HG02981 (cell line): ENCODE results near the gene WFDC12.
"Not testable (repeated sequence)": the region's sequence is repeated elsewhere in the genome, so short reads cannot be mapped to it uniquely, and the experiment has no call there.

ENCODE experiments used
- ATAC-seq: cut with Tn5 transposase; IDR thresholded peaks from one replicate; pipeline ENCODE4 v1.9.1; 2021; ENCODE audit warnings: mild to moderate bottlenecking, moderate library complexity; ENCODE audit not compliant: unreplicated experiment

WFDC12 gene

GRCh38 chr20:45124365-45124764, at the start of gene WFDC12:
WFDC12 (minus strand) TSS chr20:45124465; CDS start chr20:45124447, 18 bp downstream.
- ATAC-seq = no peak

GRCh38 chr20:45173522-45173921, 49.3 kb upstream of the WFDC12 start:
- ATAC-seq = no peak

GRCh38 chr20:45164906-45165305, 40.6 kb upstream of the WFDC12 start:
- no peak for ATAC-seq

- no peak for ATAC-seq
Observed at GRCh38 chr20:45163083-45163803, 39.0 kb upstream of the WFDC12 start.

- ATAC-seq = no peak
Observed at GRCh38 chr20:45157962-45158361, 33.7 kb upstream of the WFDC12 start.

- no peak for ATAC-seq
Observed at GRCh38 chr20:45156713-45157112, 32.4 kb upstream of the WFDC12 start.

GRCh38 chr20:45154794-45155193, 30.5 kb upstream of the WFDC12 start:
- ATAC-seq = not testable (repeated sequence)

GRCh38 chr20:45154183-45154582, 29.9 kb upstream of the WFDC12 start:
- ATAC-seq = no peak

GRCh38 chr20:45153752-45154151, 29.5 kb upstream of the WFDC12 start:
- no peak for ATAC-seq

GRCh38 chr20:45153147-45153546, 28.9 kb upstream of the WFDC12 start:
- ATAC-seq = no peak

GRCh38 chr20:45152405-45152804, 28.1 kb upstream of the WFDC12 start:
- no peak for ATAC-seq

GRCh38 chr20:45149062-45149461, 24.8 kb upstream of the WFDC12 start:
- no peak for ATAC-seq

GRCh38 chr20:45140836-45141235, 16.6 kb upstream of the WFDC12 start:
- no peak for ATAC-seq

- not testable (repeated sequence) for ATAC-seq
Observed at GRCh38 chr20:45139733-45140375, 15.6 kb upstream of the WFDC12 start.

GRCh38 chr20:45138561-45139300, 14.5 kb upstream of the WFDC12 start:
- ATAC-seq = no peak

- no peak for ATAC-seq
Observed at GRCh38 chr20:45136911-45137310, 12.6 kb upstream of the WFDC12 start.

- no peak for ATAC-seq
Observed at GRCh38 chr20:45128099-45128498, 3.8 kb upstream of the WFDC12 start.

GRCh38 chr20:45121388-45121787, 2.9 kb downstream of the WFDC12 start:
- no peak for ATAC-seq

- ATAC-seq = no peak
Observed at GRCh38 chr20:45119556-45120266, 4.6 kb downstream of the WFDC12 start.

GRCh38 chr20:45118028-45118427, 6.2 kb downstream of the WFDC12 start:
- no peak for ATAC-seq

- ATAC-seq = no peak
Observed at GRCh38 chr20:45117581-45117980, 6.7 kb downstream of the WFDC12 start.
